ENCODE results near the gene LPP.

Gene LPP

DNA sequence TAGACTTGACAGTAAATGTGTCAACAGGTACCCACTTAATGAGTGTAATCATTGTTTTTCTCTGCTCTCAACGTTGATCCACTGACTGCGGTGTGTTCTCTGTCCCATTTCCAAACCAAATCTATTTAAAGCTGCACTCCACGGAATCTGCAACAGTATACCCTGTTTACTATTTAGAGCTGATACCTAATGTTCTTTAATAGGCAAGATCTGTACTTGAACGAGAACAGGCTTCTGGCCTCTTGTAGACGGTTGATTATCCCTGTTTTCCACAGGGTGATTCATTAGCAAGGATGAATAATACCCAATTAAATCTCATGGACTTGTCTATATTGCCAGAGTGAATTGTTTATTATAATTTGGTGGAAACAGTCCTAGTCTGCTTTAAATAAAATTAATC, 189.9 kb downstream of the LPP start:
- DNase-seq (ENCODE audit: low spot score) (no peak), ATAC-seq (ENCODE audit: low read depth) (no peak)
- Histone ChIP-seq H3K4me1 (ENCODE audit: insufficient read depth, poor library complexity, severe bottlenecking) (peaks cover 20% of the 10 kb centered on the region), H3K4me3 (ENCODE audit: severe bottlenecking) (no peak overlapping the region), H3K36me3 (ENCODE audit: low read depth) (no peaks in the 10 kb centered on the region), H3K9me3 (ENCODE audit: severe bottlenecking) (no peaks in the 10 kb centered on the region), H3K27me3 (ENCODE audit: insufficient read depth, poor library complexity, severe bottlenecking) (no peaks in the 10 kb centered on the region), H3K27ac (ENCODE audit: poor library complexity, severe bottlenecking) (no peak overlapping the region)
- TF ChIP-seq, protein P1, sequence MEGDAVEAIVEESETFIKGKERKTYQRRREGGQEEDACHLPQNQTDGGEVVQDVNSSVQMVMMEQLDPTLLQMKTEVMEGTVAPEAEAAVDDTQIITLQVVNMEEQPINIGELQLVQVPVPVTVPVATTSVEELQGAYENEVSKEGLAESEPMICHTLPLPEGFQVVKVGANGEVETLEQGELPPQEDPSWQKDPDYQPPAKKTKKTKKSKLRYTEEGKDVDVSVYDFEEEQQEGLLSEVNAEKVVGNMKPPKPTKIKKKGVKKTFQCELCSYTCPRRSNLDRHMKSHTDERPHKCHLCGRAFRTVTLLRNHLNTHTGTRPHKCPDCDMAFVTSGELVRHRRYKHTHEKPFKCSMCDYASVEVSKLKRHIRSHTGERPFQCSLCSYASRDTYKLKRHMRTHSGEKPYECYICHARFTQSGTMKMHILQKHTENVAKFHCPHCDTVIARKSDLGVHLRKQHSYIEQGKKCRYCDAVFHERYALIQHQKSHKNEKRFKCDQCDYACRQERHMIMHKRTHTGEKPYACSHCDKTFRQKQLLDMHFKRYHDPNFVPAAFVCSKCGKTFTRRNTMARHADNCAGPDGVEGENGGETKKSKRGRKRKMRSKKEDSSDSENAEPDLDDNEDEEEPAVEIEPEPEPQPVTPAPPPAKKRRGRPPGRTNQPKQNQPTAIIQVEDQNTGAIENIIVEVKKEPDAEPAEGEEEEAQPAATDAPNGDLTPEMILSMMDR (IDR thresholded peaks at IDR 0.05; ENCODE audit: poor library complexity, severe bottlenecking) = no peak

- TF ChIP-seq, protein P1 (IDR thresholded peaks at IDR 0.05; ENCODE audit: poor library complexity, severe bottlenecking) = no peak
- ATAC-seq (ENCODE audit: low read depth) (no peak), DNase-seq (ENCODE audit: low spot score) (no peak)
- Histone ChIP-seq H3K27ac (ENCODE audit: poor library complexity, severe bottlenecking) (no peak overlapping the region), H3K4me3 (ENCODE audit: severe bottlenecking) (no peak overlapping the region), H3K36me3 (ENCODE audit: low read depth) (no peaks in the 10 kb centered on the region), H3K4me1 (ENCODE audit: insufficient read depth, poor library complexity, severe bottlenecking) (peaks cover 27% of the 10 kb centered on the region), H3K9me3 (ENCODE audit: severe bottlenecking) (no peaks in the 10 kb centered on the region), H3K27me3 (ENCODE audit: insufficient read depth, poor library complexity, severe bottlenecking) (no peaks in the 10 kb centered on the region)
Measured at GRCh38 chr3:188345223-188345622, 191.3 kb downstream of the LPP start.

DNA sequence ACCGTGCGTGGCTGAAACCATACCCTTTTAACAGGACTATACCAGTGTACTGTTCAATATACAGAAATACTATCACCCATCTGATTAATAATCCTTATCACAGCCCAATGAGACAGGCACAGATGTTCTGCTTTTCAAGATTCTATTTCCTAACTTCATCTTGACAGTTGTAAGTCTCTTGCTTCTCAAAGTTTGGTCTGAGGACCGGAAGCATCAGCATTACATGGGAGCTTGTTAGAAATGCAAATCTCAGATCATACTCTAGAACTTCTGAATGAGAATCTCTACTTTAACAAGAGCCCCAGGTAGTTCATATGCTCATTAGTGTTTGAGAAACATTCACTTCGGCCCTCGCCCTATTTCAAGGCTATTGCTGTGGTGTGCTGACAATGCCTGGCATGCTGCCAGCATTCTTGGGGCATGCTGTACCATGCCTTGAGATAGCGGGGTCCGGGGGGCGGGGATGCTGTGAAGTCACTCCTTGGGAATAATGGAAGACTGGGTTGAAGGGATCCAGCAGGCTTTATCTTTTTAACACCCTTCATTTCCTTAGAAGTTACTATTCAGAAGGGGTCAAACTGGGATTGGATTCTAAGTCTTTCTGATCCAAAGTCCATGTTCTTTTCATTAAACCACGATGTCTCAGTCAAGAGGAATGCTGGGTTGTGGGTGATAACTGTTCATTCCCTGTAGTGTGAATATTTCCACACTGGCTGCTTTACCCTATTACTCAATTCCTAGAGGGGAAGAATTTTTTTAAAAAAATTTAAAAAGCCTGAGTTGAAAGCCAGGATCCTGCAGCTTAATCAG, 194.7 kb downstream of the LPP start:
- peaks cover 27% of the 10 kb centered on the region for H3K4me1 ChIP-seq (ENCODE audit: insufficient read depth, poor library complexity, severe bottlenecking)
- TF ChIP-seq, protein P1 (IDR thresholded peaks at IDR 0.05; ENCODE audit: poor library complexity, severe bottlenecking) = no peak

DNA sequence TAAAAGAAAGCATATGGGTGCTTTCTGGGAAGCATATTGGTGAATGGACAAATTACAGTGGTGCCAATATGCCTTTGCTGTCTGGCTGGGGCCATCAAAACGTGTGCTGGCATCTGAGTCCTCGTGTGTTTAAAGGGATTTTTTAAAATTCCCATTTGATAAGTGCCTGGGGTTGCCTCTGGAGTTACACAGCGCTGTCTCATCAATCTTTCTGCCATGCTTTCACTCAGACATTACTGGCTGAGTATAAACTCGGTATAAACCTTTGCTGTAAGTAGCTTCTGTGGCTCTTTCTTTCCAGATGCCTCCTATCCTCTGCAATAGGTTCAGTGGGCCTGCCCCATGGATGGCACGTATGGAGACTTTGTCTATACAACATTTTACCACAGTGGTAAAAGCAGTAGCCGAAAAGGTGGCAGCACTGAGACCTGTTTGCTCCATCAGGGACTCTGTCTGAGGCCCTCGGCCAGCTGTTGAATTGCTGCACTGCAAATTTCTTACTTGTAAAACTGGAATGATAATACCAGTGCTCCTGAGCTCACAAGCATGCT, 195.5 kb downstream of the LPP start:
- Histone ChIP-seq H3K36me3 (ENCODE audit: low read depth) (no peaks in the 10 kb centered on the region), H3K4me3 (ENCODE audit: severe bottlenecking) (no peak overlapping the region), H3K4me1 (ENCODE audit: insufficient read depth, poor library complexity, severe bottlenecking) (peaks cover 27% of the 10 kb centered on the region), H3K27me3 (ENCODE audit: insufficient read depth, poor library complexity, severe bottlenecking) (no peaks in the 10 kb centered on the region), H3K9me3 (ENCODE audit: severe bottlenecking) (no peaks in the 10 kb centered on the region), H3K27ac (ENCODE audit: poor library complexity, severe bottlenecking) (peak overlapping the region; percentile 88)
- TF ChIP-seq, protein P1 (IDR thresholded peaks at IDR 0.05; ENCODE audit: poor library complexity, severe bottlenecking) = no peak
- ATAC-seq (ENCODE audit: low read depth) (no peak), DNase-seq (ENCODE audit: low spot score) (no peak)

More for the DNA sequence above, 194.7 kb downstream of the LPP start:
- ATAC-seq (ENCODE audit: low read depth) (peak; percentile 94), DNase-seq (ENCODE audit: low spot score) (peak; percentile 95)
- Histone ChIP-seq H3K4me3 (ENCODE audit: severe bottlenecking) (no peak overlapping the region), H3K36me3 (ENCODE audit: low read depth) (no peaks in the 10 kb centered on the region), H3K27ac (ENCODE audit: poor library complexity, severe bottlenecking) (peak overlapping the region; percentile 88), H3K27me3 (ENCODE audit: insufficient read depth, poor library complexity, severe bottlenecking) (no peaks in the 10 kb centered on the region), H3K9me3 (ENCODE audit: severe bottlenecking) (no peaks in the 10 kb centered on the region)

DNA sequence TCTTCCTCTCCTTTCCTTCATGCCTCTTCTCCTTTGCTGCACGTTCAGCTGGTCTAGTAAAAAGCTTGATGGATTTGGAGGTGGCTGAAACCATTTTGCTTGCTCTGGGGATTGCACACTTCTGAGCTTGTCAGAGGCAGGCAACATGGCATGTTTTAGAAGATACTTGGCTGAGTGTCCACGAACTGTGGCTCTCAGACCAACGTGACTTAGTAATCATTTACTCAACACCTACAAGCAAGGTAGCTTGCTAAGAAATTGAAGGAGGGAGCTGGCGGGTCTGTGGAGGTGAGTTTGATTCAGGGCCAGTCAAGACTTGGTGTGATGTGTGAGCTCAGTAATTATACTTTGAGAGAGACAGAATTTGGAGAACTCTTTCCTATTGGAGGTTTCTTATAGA, 196.0 kb downstream of the LPP start:
- TF ChIP-seq, protein P1 (IDR thresholded peaks at IDR 0.05; ENCODE audit: poor library complexity, severe bottlenecking) = no peak
- Histone ChIP-seq H3K27me3 (ENCODE audit: insufficient read depth, poor library complexity, severe bottlenecking) (no peaks in the 10 kb centered on the region), H3K4me3 (ENCODE audit: severe bottlenecking) (no peak overlapping the region), H3K27ac (ENCODE audit: poor library complexity, severe bottlenecking) (peak overlapping the region; percentile 88), H3K36me3 (ENCODE audit: low read depth) (no peaks in the 10 kb centered on the region), H3K4me1 (ENCODE audit: insufficient read depth, poor library complexity, severe bottlenecking) (peaks cover 27% of the 10 kb centered on the region), H3K9me3 (ENCODE audit: severe bottlenecking) (no peaks in the 10 kb centered on the region)
- DNase-seq (ENCODE audit: low spot score) = no peak
- no peak for ATAC-seq (ENCODE audit: low read depth)
